Uterus (tissue), 4 donors: ENCODE data around the gene GLTPD2. TPM values are rescaled to one million over a fixed set of nuclear protein-coding genes. Genes with fewer than 3 reads are reported as not detected.

Source experiments
- DNase-seq, 2 donors: peaks; one replicate each; pipeline ENCODE4 v3.0.0-alpha.2; 2019 to 2020
- H3K27ac ChIP-seq, 2 donors: fragments of 200-600 bp; sonication (generic); 1 replicate in 1 of 2; 2 replicates in 1 of 2; pipeline ENCODE4 v1.5.1; 2016 to 2018
- H3K27me3 ChIP-seq, 2 donors: fragments of 200-600 bp; sonication (generic); one replicate each; pipeline ENCODE4 v1.5.1; 2018 to 2019; ENCODE audit warnings: control low read depth in 1 of 2
- H3K36me3 ChIP-seq, 2 donors: fragments of 200-600 bp; sonication (generic); one replicate each; pipeline ENCODE4 v1.5.1; 2019; ENCODE audit warnings: control low read depth in 1 of 2
- H3K4me1 ChIP-seq, 2 donors: fragments of 200-600 bp; sonication (generic); one replicate each; pipeline ENCODE4 v1.5.1; 2018 to 2019; ENCODE audit warnings: control low read depth in 1 of 2
- H3K4me3 ChIP-seq, 2 donors: fragments of 200-600 bp; sonication (generic); 1 replicate in 1 of 2; 2 replicates in 1 of 2; pipeline ENCODE4 v1.5.1; 2018 to 2019; ENCODE audit warnings: mild to moderate bottlenecking in 1 of 2
- H3K9me3 ChIP-seq, 2 donors: fragments of 200-600 bp; sonication (generic); one replicate each; pipeline ENCODE4 v1.5.1; 2019; ENCODE audit warnings: control low read depth in 1 of 2
- POLR2A ChIP-seq, 2 donors: fragments of 450-650 bp; IDR thresholded peaks; one replicate each; pipeline ENCODE4 v1.6.1; 2016; ENCODE audit warnings: antibody characterized with exemption in 2 of 2, mild to moderate bottlenecking in 1 of 2, moderate library complexity in 1 of 2
- intact Hi-C: fragments of 100-400 bp; cut with DNase I; formaldehyde crosslinking; loops from one replicate; pipeline ENCODE4 v1.15.1; 2023; ENCODE audit warnings: low total_unique reads
- total RNA-seq, 4 donors: library from RNA; depleted of rRNA in 3 of 4; stranded (reverse); fragments of >200 nt in 3 of 4; gene quantifications; one replicate each; pipeline versions ENCODE4 v1.1.0 to v1.2.4, GENCODE V29; 2014 to 2023
- TF ChIP-seq, protein P1 (sequence below), 4 experiments: fragments of 200-600 bp in 2 of 4; fragments of 450-650 bp in 2 of 4; sonication (generic) in 2 of 4; IDR thresholded peaks; one replicate each; pipeline ENCODE4 v1.5.1; 2016 to 2019; ENCODE audit warnings: antibody characterized with exemption in 4 of 4, mild to moderate bottlenecking in 2 of 4, moderate library complexity in 1 of 4
- donor health status: DM: yes; HTN: yes; CAD: no.

GLTPD2 gene
- total RNA-seq, 4 donors from 2014 or later = not detected

DNA sequence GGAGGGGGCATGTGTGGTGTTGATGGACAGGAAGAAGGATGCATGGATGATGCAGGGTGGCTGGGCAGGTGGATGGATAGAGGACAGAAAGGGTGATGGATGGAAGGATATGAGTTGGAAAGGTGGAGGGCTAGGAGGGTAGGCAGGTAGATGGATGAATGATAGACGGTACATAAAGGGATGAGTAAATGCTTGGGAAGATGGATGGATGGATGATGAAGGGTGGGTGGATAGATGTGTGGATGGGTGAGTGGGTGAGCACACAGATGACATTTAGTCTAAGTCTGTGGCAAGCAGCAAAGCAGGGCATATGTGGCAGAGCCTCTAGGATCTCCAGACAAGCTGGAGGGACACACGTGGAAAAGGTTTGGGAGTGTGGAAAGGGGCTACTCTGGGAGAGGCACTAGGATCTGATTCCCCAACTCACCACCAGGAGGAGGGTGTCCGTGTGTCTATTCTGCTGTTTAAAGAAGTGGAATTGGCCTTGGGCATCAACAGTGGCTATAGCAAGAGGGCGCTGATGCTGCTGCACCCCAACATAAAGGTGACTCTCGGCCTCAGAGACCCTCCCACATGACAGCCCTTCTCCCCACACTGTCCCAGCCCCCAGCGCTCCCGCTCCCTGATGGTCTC, 26.4 kb downstream of the GLTPD2 start:
- Histone ChIP-seq H3K9me3 (no peaks in the 10 kb centered on the region), H3K4me1 (no peaks in the 10 kb centered on the region), H3K27ac (no peak overlapping the region), H3K36me3 (no peaks in the 10 kb centered on the region), H3K27me3 (no peaks in the 10 kb centered on the region), H3K4me3 (no peak overlapping the region)
- TF ChIP-seq, protein P1, sequence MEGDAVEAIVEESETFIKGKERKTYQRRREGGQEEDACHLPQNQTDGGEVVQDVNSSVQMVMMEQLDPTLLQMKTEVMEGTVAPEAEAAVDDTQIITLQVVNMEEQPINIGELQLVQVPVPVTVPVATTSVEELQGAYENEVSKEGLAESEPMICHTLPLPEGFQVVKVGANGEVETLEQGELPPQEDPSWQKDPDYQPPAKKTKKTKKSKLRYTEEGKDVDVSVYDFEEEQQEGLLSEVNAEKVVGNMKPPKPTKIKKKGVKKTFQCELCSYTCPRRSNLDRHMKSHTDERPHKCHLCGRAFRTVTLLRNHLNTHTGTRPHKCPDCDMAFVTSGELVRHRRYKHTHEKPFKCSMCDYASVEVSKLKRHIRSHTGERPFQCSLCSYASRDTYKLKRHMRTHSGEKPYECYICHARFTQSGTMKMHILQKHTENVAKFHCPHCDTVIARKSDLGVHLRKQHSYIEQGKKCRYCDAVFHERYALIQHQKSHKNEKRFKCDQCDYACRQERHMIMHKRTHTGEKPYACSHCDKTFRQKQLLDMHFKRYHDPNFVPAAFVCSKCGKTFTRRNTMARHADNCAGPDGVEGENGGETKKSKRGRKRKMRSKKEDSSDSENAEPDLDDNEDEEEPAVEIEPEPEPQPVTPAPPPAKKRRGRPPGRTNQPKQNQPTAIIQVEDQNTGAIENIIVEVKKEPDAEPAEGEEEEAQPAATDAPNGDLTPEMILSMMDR (IDR thresholded peaks at IDR 0.05) = no peak
- TF ChIP-seq POLR2A (IDR thresholded peaks at IDR 0.05) = no peak
- intact Hi-C loops = no loop called here
- no peak for DNase-seq

DNA sequence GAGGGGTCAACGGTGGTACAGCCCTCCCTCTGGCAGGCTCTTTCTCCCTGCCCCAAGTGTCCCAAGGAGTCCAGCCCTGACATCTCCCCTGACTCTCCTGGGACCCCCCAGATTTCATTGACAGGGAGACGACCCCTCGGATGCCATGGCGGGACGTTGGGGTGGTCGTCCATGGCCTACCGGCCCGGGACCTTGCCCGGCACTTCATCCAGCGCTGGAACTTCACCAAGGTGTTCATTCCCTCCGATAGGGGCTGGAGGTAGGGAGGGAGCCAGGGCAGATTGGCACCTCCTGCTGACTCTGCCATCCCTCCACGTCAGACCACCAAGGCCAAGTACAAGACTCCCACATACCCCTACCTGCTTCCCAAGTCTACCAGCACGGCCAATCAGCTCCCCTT, 28.1 kb downstream of the GLTPD2 start:
- no peaks in the 10 kb centered on the region for H3K4me1 ChIP-seq
- DNase-seq = no peak
- intact Hi-C loops = no loop called here
- no peak overlapping the region for H3K27ac ChIP-seq
- H3K4me3 ChIP-seq = no peak overlapping the region
- no peaks in the 10 kb centered on the region for H3K36me3 ChIP-seq
- TF ChIP-seq POLR2A (IDR thresholded peaks at IDR 0.05) = no peak
- TF ChIP-seq, protein P1 (IDR thresholded peaks at IDR 0.05) = no peak
- no peaks in the 10 kb centered on the region for H3K27me3 ChIP-seq
- H3K9me3 ChIP-seq = no peaks in the 10 kb centered on the region

DNA sequence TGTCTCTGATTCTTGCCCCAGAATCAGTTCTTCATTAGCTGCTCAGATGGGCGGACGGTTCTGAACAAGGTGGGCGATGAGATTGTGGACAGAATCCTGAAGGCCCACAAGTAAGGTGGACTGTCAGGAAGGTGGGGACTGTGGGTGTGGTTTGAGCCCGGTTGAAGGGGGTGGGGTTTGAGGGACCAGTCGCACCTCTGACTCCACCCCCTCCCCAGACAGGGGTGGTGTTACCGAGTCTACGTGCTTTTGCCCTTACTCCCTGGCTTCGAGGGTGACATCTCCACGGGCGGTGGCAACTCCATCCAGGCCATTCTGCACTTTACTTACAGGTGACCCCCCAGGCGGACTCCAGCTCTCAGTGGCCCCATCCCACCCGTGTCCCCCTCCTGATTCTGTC, 29.5 kb downstream of the GLTPD2 start:
- no peaks in the 10 kb centered on the region for H3K9me3 ChIP-seq
- TF ChIP-seq POLR2A (IDR thresholded peaks at IDR 0.05) = no peak
- TF ChIP-seq, protein P1 (IDR thresholded peaks at IDR 0.05) = no peak
- H3K27me3 ChIP-seq = no peaks in the 10 kb centered on the region
- no peak overlapping the region for H3K27ac ChIP-seq
- no peaks in the 10 kb centered on the region for H3K36me3 ChIP-seq
- H3K4me3 ChIP-seq = no peak overlapping the region
- intact Hi-C loops = no loop called here
- no peaks in the 10 kb centered on the region for H3K4me1 ChIP-seq
- DNase-seq = no peak

DNA sequence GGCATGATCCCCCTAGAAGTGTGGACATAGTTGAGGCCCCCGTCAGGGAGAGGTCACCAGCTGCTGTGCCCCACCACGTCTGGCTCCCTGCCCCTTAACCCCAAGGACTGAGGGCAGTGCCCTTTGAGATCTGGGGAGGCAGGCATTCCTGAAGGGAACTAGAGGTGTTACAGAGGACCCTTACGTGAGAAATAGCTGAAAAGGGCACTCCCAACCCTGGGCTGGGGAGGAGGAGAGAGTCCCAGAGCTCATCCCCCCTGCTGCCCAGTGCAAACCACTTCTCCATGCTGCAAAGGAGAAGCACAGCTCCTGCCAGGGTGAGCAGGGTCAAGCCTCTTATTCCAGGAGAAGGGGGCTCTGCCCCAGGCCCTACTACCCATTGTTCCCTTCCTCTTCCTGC, 34.1 kb downstream of the GLTPD2 start:
- H3K36me3 ChIP-seq = no peaks in the 10 kb centered on the region
- H3K27me3 ChIP-seq = no peaks in the 10 kb centered on the region
- DNase-seq = no peak
- intact Hi-C loops = no loop called here
- TF ChIP-seq, protein P1 (IDR thresholded peaks at IDR 0.05) = no peak
- TF ChIP-seq POLR2A (IDR thresholded peaks at IDR 0.05) = no peak
- H3K27ac ChIP-seq = no peak overlapping the region
- no peak overlapping the region for H3K4me3 ChIP-seq
- no peaks in the 10 kb centered on the region for H3K9me3 ChIP-seq
- no peaks in the 10 kb centered on the region for H3K4me1 ChIP-seq

DNA sequence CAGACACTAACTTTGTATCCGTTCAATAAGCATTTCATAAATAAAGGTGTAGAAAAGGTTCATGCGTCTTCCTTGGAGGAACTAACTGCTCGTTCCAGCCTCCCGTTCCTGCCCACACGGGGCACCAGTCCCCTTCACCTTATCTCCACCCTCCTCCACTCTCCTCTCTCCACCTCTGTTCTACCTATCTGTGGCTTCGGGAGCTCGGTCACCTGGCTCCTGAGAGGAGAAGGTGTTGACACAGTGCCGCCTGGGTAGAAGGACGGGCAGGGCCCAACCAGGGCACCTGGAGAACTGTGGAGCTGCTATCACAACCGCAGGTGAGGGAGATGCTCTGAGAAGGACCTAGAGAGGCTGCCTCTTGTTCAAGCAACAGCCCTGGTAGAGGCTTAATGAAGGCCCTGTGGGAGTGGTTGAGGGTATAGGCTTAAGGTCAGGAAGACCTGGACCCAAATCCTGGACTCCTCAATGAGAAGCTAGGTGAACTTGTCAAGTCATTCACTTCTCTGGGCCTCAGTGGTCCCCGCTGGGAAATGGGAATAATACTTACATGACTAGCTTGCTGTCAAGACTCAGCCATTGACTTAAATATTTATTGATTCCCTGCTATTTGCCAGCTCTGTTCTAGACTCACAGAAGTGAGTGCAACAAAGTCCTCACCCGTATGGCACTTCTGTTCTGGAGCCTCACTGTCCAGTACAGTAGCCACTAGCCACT, 34.8 kb downstream of the GLTPD2 start:
- no peak for TF ChIP-seq POLR2A (IDR thresholded peaks at IDR 0.05)
- TF ChIP-seq, protein P1 (IDR thresholded peaks at IDR 0.05) = no peak
- Histone ChIP-seq H3K27me3 (no peaks in the 10 kb centered on the region), H3K36me3 (no peaks in the 10 kb centered on the region), H3K4me1 (no peaks in the 10 kb centered on the region), H3K9me3 (no peaks in the 10 kb centered on the region), H3K4me3 (no peak overlapping the region), H3K27ac (no peak overlapping the region)
- intact Hi-C loops = no loop called here
- DNase-seq = no peak
